ENCODE results near the gene EXOC5.
"Not testable (repeated sequence)": the region's sequence is repeated elsewhere in the genome, so short reads cannot be mapped to it uniquely, and the experiment has no call there.

Gene EXOC5

DNA sequence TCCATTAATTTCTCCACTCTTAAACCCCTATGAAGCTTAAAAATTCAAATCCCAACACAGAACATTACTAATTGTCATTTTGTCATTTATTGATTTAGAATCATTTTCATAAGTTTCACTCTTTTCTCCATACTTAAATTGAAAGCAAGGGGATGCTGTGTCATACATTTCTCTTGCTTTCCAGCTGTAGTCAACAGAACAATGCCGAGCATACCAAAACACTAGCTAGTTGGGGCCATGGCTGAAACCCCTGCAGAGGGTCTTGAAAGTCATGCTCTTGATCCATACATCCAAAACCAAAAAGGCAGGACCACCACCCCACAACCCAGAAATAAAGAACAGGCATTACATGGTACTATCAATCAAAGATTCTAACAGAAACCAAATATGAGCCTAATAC lies 9.0 kb downstream of the EXOC5 start:
- FAIRE-seq (no peak), DNase-seq (ENCODE audit: low spot score) (no peak)

DNA sequence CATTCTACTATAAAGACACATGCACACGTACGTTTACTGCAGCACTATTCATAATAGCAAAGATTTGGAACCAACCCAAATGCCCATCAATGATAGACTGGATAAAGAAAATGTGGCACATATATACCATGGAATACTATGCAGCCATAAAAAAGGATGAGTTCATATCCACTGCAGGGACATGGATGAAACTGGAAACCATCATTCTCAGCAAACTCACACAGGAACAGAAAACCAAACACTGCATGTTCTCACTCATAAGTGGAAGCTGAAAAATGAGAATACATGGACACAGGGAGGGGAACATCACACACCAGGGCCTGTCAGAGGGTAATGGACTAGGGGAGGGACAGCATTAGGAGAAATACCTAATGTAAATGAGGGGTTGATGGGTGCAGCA lies 10.5 kb downstream of the EXOC5 start:
- not testable (repeated sequence) for FAIRE-seq; DNase-seq (ENCODE audit: low spot score)

DNA sequence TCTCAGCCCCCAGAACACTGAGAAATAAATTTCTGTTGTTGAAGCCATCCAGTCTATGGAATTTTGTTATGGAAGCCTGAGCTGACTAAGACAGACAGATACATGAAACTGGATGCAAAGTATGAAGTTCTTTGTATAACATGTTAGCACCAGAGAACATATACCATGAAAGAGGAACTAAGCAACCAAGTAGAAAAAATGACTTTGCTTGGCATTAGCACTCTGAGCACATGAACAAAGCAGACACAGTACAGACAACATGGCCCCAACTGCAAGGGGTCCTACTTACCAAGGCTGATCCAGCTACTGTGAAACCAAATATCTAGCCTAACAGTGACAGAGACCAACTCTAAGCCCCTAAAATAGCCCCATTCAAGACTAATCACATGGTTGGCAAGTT lies 13.8 kb downstream of the EXOC5 start:
- FAIRE-seq: no peak
- no peak for DNase-seq (ENCODE audit: low spot score)

DNA sequence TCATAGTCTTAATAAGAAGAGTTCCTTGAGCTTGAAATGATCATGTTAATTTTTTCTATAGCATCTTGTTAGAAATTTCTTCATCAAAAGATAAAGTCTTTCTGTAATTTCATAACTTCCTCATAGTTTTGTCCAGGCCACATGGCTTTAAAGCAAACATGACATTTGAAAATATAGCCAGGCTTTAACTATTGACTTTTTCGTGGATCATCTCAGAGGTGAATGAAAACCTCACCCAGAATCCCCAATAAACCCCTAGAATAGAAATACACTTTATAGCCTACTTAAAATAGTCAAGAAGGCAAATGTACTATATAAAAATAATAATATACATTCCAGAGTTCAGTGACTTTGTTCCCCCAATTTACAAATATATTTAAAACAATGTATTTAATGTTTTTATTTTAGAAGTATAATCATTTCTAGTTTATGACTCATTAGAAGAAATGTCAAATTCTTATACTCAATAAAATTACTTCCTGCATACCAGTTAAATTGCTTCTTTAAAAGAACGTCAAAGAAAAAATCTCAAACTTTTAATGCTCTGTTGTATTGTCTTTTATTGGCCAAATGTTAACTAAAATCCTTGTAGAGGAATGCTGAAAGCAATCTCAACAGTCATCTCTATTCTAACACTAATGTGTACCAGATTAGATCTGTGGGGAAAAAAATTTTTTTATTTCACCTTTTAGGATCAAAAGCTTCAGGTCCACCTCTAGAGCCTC lies 21.6 kb downstream of the EXOC5 start:
- FAIRE-seq (no peak), DNase-seq (ENCODE audit: low spot score) (no peak)

DNA sequence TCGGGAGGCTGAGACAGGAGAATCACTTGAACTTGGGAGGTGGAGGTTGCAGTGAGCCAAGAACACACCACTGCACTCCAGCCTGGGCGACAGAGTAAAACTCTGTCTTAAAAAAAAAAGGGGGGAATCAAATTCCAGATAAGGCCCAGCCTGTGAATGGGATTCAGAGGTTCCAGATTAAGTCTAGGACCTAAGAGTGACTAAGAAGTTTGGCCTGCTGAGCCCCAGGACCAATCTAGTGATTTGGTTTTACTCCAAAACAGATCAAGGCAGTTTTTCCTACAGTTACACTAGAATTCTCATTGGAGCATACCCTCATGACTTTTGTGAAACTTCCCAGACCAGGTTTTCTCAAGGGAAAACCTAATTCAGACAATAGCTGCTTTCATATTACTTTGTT lies 22.8 kb downstream of the EXOC5 start:
- DNase-seq (ENCODE audit: low spot score) (no peak), FAIRE-seq (no peak)

DNA sequence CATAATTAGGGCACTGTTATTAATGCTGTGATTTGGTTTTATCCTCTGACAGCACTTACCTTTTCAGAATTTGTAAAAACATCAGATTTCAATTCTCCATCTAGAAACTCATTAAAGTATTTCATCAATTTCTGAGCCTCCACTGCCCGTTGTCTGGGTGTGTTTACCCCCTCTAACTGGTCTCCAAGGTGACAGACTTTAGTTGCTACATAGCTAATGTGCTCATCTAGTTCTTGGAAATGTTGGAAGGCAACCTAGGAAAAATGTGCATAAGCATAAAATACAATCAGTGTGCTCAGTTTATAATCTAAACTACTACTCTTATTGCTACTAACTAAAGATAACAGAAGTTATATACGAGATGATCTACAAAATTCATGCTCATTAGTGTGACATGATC lies 24.6 kb downstream of the EXOC5 start:
- FAIRE-seq (no peak), DNase-seq (ENCODE audit: low spot score) (no peak)

DNA sequence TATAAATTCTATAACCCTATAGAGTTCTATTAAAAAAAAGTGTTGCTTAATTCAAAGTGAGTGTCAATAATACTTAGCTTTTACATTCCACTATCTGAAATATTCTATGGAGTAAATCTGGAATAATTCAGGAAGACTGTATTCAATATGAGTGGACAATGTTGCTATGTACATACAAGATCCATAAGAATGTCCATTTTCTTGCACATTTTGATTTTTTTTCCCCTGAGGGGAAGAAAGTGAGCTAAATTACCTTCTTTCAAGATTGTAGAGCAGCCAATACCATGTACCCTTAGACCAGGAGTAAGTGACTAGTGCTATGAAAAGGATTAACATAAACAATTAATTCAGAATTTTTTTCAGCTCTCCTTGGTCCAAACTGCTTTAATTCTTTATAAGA lies 25.4 kb downstream of the EXOC5 start:
- FAIRE-seq: no peak

DNA sequence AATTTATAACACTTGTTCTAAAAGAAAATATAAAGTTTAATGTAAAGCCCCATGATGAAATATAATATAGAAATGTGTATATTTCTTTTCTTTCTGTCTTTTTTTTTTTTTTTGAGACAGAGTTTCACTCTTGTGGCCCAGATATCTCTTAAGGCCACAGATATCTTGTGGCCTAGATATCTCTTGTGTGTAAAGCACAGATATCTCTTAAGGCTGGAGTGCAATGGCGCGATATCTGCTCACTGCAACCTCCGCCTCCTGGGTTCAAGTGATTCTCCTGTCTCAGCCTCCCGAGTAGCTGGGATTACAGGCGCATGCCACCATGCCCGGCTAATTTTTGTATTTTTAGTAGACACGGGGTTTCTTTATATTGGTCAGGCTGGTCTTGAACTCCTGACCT lies 28.6 kb downstream of the EXOC5 start:
- FAIRE-seq; DNase-seq (ENCODE audit: low spot score): not testable (repeated sequence)

More for the DNA sequence above, 25.4 kb downstream of the EXOC5 start:
- no peak for DNase-seq (ENCODE audit: low spot score)

DNA sequence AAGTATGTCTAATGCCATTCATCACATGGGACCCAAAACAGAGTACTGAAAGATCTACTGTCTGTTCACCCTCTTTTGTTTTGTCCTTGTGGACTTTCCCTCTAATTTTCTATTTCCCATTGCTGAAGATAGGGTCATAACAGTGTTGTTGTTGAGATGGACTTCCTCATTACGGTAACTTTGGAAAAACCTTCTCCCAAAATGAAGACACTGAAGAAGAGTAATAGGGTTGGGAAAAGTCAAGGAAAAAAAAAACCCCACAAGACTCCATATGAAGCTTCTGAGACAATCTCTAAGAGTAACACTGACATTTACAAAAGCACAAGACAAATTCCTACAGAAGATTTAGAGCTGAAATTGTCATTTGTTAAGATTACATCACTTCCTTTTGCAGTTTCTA lies 36.7 kb downstream of the EXOC5 start:
- no peak for FAIRE-seq
- DNase-seq (ENCODE audit: low spot score): no peak

DNA sequence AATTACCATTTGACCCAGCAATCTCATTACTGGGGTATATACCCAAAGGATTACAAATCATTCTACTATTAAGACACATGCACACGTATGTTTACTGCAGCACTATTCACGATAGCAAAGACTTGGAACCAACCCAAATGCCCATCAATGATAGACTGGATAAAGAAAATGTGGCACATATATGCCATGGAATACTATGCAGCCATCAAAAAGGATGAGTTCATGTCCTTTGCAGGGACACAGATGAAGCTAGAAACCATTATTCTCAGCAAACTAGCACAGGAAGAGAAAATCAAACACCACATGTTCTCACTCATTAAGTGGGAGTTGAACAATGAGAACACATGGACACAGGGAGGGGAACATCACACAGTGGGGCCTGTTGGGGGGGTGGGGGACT lies 40.4 kb downstream of the EXOC5 start:
- not testable (repeated sequence) for DNase-seq (ENCODE audit: low spot score)
- FAIRE-seq: peak; percentile 46

DNA sequence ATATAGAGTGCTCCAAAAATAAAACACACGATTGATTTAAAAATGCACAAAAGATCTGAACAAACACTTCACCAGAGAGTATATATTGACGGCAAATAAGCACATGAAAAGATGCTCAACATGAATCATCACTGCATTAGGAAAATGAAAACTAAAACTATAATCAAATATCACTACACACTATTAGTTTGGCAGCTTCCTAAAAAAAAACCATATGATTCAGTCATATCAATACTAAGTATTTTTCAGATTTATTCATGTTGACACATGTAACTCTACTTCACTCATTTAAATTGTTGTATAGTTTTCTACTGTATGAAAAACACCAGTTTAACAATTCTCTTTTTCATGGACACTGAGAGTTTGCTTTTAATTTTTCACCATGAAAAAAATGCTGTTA lies 41.6 kb downstream of the EXOC5 start:
- FAIRE-seq (no peak), DNase-seq (ENCODE audit: low spot score) (no peak)

DNA sequence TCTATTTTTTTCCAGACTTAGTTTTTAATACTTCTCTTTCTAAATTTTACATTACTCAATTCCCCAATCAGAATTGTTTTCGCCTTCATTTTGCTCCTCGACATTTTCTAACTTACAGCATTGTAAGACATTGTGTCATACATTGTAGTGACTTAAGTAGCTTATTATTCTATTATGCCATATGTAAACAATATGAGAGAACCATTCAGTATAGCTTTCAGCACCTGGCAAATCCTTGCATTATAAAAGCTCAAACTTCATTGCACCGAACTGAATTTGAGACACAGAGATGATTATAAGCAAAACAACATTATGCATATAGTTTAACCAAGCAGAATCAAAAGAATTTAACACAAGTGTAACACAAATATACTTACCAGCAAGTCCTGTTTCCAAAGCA lies 46.8 kb downstream of the EXOC5 start:
- FAIRE-seq (no peak), DNase-seq (ENCODE audit: low spot score) (no peak)

DNA sequence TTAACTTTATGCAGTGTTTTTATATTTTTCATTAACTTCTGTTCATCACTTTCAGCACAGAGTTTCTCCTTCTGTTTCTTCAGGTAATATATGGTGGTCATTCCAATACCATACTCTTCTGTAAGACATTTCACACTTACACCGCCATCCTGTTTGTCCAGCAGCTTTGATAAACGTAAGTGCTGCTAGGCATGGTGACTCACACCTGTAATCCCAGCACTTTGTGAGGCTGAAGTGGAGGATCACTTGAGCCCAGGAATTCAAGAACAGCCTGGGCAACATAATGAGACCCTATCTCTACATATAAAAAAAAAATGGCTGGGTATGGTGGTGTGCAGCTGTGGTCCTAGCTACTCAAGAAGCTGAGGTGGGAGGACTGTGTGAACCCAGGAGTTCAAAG lies 55.8 kb downstream of the EXOC5 start:
- DNase-seq (ENCODE audit: low spot score) (no peak), FAIRE-seq (no peak)

DNA sequence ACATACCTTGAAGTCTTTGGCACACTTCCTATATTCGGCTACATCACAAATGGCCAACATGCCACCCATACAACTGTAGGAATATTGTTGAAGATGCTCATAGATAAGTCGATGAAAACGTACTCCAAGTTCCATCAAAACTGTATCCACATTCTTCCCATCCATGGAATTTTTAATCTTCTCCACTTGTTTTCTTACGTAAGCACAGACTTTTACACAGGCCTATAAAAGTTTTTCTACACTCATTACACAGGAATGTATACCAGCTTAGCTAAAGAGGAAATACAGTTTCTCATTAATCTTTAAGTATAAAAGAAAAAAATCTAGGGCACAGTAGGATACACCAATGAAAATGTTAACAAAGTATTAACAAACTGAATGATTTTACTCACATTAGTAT lies 59.1 kb downstream of the EXOC5 start:
- FAIRE-seq (peak; percentile 27), DNase-seq (ENCODE audit: low spot score) (no peak)

DNA sequence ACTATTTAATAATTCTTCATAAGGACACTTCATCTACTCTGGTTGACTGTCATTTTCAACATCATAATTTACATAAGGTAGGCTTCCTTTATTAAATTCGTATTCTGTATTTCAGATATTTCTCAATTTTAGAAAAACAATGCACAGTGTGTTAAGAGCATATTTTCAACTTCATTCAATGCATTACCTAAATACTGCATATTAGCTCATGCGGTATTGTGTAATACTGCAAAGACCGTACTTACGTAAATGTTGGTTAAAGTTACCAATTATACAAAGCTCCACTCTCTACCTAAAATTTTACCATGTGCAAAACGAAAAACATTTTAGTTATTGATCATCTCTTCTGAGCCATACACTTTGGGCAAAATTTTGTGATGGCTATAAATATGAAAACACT lies 62.8 kb downstream of the EXOC5 start:
- peak; percentile 72 for FAIRE-seq
- no peak for DNase-seq (ENCODE audit: low spot score)

DNA sequence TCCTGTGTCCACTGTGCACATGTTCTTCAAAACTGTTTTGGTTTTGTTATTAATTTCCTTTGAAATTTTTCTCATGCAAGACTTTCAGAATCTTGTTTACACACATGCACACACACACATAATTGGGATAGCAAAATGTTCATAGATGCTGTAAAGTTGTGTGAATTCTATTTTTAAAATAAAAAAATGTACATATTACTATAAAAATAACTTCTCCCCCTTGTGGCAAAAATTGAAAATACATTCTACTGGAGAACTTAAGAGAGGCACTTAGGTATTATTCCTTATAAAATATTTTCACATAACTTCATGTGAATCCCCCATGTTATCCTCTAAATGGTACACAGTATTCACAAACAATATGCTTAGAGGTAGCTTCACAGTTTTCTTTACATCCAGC lies 66.0 kb downstream of the EXOC5 start:
- not testable (repeated sequence) for DNase-seq (ENCODE audit: low spot score); FAIRE-seq

DNA sequence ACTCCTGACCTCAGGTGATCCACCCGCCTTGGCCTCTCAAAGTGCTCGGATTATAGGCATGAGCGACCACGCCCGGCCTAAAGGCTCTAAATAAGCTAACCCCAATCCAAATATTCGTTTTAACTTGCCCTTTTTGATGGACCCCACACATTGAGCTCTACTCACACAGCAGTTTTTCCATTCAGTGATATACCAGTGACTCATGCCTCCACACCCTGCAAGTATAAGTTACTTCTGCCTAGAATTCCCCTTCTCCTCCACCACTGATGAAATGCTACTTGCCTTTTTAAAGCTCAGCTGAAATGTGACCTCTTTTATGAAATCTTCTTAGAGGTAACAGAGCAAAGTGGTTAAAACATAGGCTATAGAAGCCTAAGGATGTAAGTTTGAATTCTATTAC lies 68.8 kb downstream of the EXOC5 start:
- FAIRE-seq: no peak
- DNase-seq (ENCODE audit: low spot score): no peak

DNA sequence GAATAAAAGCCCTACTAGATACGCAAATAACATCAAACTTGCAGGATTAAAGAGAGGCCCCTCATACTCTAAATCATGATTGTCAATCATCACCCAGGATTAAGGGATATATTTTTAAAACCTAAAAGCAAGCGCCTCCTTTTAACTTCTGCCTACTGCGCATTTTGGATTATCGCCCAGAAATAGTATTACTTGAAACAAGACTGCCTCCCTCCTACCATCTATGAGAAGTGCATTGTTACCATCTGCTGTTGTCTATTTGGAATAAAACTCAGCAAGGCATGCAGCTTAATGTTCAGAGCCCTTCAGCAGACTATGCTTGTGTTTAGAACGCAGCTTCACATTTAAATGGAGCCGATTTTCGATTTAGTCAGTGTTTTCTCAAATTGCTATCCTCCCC lies 79.6 kb downstream of the EXOC5 start:
- peak; percentile 39 for DNase-seq (ENCODE audit: low spot score)
- FAIRE-seq: peak; percentile 84

DNA sequence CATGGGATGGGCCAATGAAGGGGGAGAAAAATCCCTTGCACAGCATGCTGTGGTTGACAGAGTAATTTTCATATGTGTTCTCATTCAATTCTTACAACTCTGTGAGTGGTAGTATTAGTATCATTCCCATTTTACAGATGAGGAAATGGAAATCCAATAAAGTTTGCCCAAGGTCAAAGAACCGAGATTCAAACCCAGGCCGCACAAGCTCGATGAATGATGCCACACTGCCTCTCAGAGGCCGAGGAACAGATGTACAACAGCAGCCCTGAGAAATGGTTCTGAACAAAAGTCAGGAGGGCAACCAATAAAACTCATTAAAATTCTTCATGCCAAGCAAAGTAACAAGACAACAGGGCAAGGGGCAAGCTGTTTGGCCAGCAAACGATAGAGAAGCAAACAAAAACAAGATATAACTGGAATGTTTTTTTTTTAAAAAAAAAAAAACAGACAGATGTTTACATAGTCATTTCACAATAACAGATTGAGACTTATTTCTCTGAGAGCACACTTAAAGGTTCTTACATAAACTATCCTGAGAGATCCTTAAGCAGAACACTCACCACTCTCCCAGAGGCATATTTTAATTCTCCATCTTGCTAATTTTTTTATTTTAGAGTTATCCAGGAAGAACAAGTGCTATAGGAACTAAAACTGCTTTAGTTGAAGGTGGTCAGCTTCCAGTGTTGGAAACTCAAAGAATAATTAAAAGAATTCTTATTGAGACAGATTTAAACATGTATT lies 85.8 kb downstream of the EXOC5 start:
- no peak for FAIRE-seq
- peak; percentile 65 for DNase-seq (ENCODE audit: low spot score)

DNA sequence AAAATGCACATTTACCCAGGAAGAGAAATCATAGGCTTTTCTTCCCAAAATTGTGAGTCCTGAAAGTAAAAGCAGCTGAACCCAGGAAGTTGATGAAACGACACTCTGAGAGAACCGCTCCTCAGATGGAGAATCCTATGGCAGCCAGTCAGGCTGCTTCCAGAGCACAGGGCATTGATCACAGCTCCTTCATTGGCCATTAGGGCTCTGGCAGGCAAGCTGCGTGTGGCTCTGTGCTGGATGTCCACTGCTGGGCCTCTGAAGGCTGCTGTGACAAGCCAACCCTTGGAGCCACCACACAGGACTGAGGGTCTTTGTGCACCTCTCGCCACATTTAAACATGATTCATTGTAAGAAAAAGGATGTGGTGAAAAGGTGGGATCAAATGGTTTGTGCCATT lies 89.4 kb downstream of the EXOC5 start:
- FAIRE-seq: no peak

DNA sequence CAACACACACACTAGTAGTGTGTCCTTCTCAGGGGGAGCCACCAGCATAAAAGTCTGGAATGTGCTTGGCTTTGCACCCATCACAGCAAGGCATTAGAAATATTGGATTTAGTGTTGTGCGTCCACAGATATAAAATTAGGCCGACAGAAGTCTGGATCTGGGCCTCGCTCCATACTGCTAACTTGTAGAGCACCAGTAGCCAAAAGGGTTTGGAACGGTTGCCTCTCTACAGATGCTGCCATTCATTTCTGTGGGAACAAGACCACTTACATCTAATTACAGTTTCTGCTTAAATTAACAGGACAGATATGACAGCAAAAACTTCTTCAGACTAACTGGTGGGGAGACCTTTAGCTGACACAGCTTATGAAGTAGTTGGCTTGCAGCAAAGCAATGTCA lies 94.2 kb downstream of the EXOC5 start:
- FAIRE-seq (no peak), DNase-seq (ENCODE audit: low spot score) (no peak)

More for the DNA sequence above, 89.4 kb downstream of the EXOC5 start:
- no peak for DNase-seq (ENCODE audit: low spot score)

DNA sequence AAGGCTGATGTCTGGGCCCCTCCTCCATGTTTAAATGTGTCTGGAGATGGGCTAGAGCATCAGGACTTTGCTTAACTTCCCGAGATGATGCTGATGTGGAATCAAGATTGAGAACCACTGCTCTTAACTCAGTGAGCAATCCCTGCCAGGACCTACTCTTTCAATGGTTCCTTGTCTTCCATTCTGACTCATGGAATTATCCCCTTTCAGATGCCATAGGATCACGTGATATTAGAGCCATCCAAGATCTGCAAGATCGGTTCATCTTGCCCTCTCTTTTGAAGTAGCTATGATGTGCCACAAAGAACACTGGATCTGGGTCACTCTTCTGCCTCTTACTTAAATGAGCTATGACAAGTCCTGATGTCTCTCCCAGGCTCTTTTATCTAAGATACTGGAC lies 96.8 kb downstream of the EXOC5 start:
- DNase-seq (ENCODE audit: low spot score) (no peak), FAIRE-seq (no peak)

DNA sequence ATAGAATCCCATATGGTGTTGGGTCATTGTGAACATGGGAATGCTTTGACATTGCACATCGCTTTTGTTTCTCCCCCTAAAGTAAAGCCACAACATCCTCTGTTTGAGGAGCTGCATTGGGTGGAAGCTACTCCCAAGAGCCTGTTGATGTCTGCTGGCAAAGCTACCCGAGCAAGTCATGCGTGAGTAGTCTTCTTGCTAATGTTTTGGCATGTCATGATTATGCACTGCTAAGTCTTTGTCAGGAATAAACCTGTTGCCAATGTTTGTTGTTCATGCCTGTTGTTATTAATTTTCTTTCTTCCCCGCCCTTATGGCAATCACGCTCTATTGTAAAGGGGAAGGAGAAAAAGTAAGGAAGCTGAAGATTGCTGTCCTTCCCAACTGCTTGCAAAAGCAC lies 97.3 kb downstream of the EXOC5 start:
- FAIRE-seq (no peak), DNase-seq (ENCODE audit: low spot score) (no peak)

Measured in urothelium cell line (cell line).